ENCODE results near the gene MISP3.

Gene MISP3

GRCh38 chr19:14088634-14089411, 16.2 kb downstream of the MISP3 start:
- CTCF ChIA-PET = no interaction called here
- TF ChIP-seq L3MBTL2 (conservative IDR thresholded peaks at IDR 0.05) (no peak), TARDBP (IDR thresholded peaks at IDR 0.05) (no peak), SUZ12 (IDR thresholded peaks at IDR 0.05) (no peak), HDGF (IDR thresholded peaks at IDR 0.05; ENCODE audit: borderline replicate concordance) (no peak), LEF1 (IDR thresholded peaks at IDR 0.05; ENCODE audit: borderline replicate concordance) (no peak), FOXK2 (IDR thresholded peaks at IDR 0.05) (no peak), CTBP1 (IDR thresholded peaks at IDR 0.05; ENCODE audit: borderline replicate concordance) (no peak), BHLHE40 (IDR thresholded peaks at IDR 0.05; ENCODE audit: borderline replicate concordance) (no peak), ELF4 (IDR thresholded peaks at IDR 0.05) (no peak), FOXA1 (IDR thresholded peaks at IDR 0.05) (no peak), ARNT (IDR thresholded peaks at IDR 0.05) (no peak), SP1 (IDR thresholded peaks at IDR 0.05) (no peak), FOXM1 (IDR thresholded peaks at IDR 0.05; ENCODE audit: borderline replicate concordance) (no peak), ZNF384 (IDR thresholded peaks at IDR 0.05) (no peak), NFRKB (IDR thresholded peaks at IDR 0.05) (no peak)
- TF ChIP-seq, protein P1, sequence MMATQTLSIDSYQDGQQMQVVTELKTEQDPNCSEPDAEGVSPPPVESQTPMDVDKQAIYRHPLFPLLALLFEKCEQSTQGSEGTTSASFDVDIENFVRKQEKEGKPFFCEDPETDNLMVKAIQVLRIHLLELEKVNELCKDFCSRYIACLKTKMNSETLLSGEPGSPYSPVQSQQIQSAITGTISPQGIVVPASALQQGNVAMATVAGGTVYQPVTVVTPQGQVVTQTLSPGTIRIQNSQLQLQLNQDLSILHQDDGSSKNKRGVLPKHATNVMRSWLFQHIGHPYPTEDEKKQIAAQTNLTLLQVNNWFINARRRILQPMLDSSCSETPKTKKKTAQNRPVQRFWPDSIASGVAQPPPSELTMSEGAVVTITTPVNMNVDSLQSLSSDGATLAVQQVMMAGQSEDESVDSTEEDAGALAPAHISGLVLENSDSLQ (IDR thresholded peaks at IDR 0.05) = no peak
- DNase-seq (ENCODE audit: extremely low spot score) = no peak
- POLR2A ChIA-PET = interaction anchor here (1.5 kb wide), 1 partner anchor 48 kb away, joined by 7 read pairs; the partner anchor contains the start of gene ASF1B

DNA sequence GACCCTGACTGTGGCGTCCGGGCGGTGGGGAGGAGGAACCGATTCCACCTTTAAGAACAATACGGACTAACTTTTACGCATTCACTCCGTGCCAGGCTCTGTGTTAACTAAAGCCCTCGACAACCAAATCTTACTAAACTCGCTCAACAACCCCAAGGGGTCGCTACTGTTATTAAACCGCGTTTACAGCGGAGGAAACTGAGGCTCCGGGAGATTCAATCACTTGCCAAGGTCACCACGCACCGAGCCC, 16.8 kb downstream of the MISP3 start:
- DNase-seq (ENCODE audit: extremely low spot score) = no peak
- POLR2A ChIA-PET = interaction anchor here (1.5 kb wide), 1 partner anchor 47 kb away, joined by 7 read pairs; the partner anchor contains the start of gene ASF1B
- CTCF ChIA-PET = no interaction called here
- no peak for TF ChIP-seq FOXK2 (IDR thresholded peaks at IDR 0.05)
- no peak for TF ChIP-seq SUZ12 (IDR thresholded peaks at IDR 0.05)
- TF ChIP-seq ARNT (IDR thresholded peaks at IDR 0.05) = no peak
- TF ChIP-seq NFRKB (IDR thresholded peaks at IDR 0.05) = no peak
- no peak for TF ChIP-seq CTBP1 (IDR thresholded peaks at IDR 0.05; ENCODE audit: borderline replicate concordance)
- no peak for TF ChIP-seq SP1 (IDR thresholded peaks at IDR 0.05)
- TF ChIP-seq FOXA1 (IDR thresholded peaks at IDR 0.05) = no peak
- TF ChIP-seq BHLHE40 (IDR thresholded peaks at IDR 0.05; ENCODE audit: borderline replicate concordance) = no peak
- TF ChIP-seq LEF1 (IDR thresholded peaks at IDR 0.05; ENCODE audit: borderline replicate concordance) = no peak
- no peak for TF ChIP-seq L3MBTL2 (conservative IDR thresholded peaks at IDR 0.05)
- no peak for TF ChIP-seq ZNF384 (IDR thresholded peaks at IDR 0.05)
- no peak for TF ChIP-seq FOXM1 (IDR thresholded peaks at IDR 0.05; ENCODE audit: borderline replicate concordance)
- no peak for TF ChIP-seq ELF4 (IDR thresholded peaks at IDR 0.05)
- TF ChIP-seq TARDBP (IDR thresholded peaks at IDR 0.05) = no peak

- ChIA-PET CTCF (no interaction called here), POLR2A (interaction anchor here (0.7 to 1.5 kb wide), 2 partner anchors 45 to 47 kb away, joined by 3 to 7 read pairs; partner anchors contain the start of gene ASF1B)
- no peak for TF ChIP-seq LEF1 (IDR thresholded peaks at IDR 0.05; ENCODE audit: borderline replicate concordance)
- TF ChIP-seq NFRKB (IDR thresholded peaks at IDR 0.05) = no peak
- TF ChIP-seq L3MBTL2 (conservative IDR thresholded peaks at IDR 0.05) = no peak
- TF ChIP-seq ARNT (IDR thresholded peaks at IDR 0.05) = no peak
- TF ChIP-seq HDGF (IDR thresholded peaks at IDR 0.05; ENCODE audit: borderline replicate concordance) = no peak
- no peak for TF ChIP-seq FOXK2 (IDR thresholded peaks at IDR 0.05)
- TF ChIP-seq FOXA1 (IDR thresholded peaks at IDR 0.05) = no peak
- TF ChIP-seq ZNF384 (IDR thresholded peaks at IDR 0.05) = no peak
- TF ChIP-seq ELF4 (IDR thresholded peaks at IDR 0.05) = no peak
- TF ChIP-seq TARDBP (IDR thresholded peaks at IDR 0.05) = no peak
- no peak for TF ChIP-seq FOXM1 (IDR thresholded peaks at IDR 0.05; ENCODE audit: borderline replicate concordance)
- no peak for TF ChIP-seq SP1 (IDR thresholded peaks at IDR 0.05)
- no peak for TF ChIP-seq CTBP1 (IDR thresholded peaks at IDR 0.05; ENCODE audit: borderline replicate concordance)
- TF ChIP-seq BHLHE40 (IDR thresholded peaks at IDR 0.05; ENCODE audit: borderline replicate concordance) = no peak
- TF ChIP-seq, protein P1 (IDR thresholded peaks at IDR 0.05) = no peak
- TF ChIP-seq SUZ12 (IDR thresholded peaks at IDR 0.05) = no peak
- peak; percentile 50 for DNase-seq (ENCODE audit: extremely low spot score)
Measured at GRCh38 chr19:14089662-14090508, 17.3 kb downstream of the MISP3 start.

- ChIA-PET POLR2A (interaction anchor here (1.5 kb wide), 1 partner anchor 46 kb away, joined by 7 read pairs; the partner anchor contains the start of gene ASF1B), CTCF (no interaction called here)
- DNase-seq (ENCODE audit: extremely low spot score) = peak; percentile 77
- peak; percentile 67 for TF ChIP-seq ZNF384 (IDR thresholded peaks at IDR 0.05)
- no peak for TF ChIP-seq LEF1 (IDR thresholded peaks at IDR 0.05; ENCODE audit: borderline replicate concordance)
- no peak for TF ChIP-seq BHLHE40 (IDR thresholded peaks at IDR 0.05; ENCODE audit: borderline replicate concordance)
- 0 out of 2 replicates have a peak, but pooled peaks have one; percentile 10 for TF ChIP-seq CTBP1 (IDR thresholded peaks at IDR 0.05; ENCODE audit: borderline replicate concordance)
Measured at GRCh38 chr19:14090509-14091080, 18.0 kb downstream of the MISP3 start, which contains the start of gene SAMD1. TSS of gene SAMD1 (minus strand) at chr19:14090751.

DNA sequence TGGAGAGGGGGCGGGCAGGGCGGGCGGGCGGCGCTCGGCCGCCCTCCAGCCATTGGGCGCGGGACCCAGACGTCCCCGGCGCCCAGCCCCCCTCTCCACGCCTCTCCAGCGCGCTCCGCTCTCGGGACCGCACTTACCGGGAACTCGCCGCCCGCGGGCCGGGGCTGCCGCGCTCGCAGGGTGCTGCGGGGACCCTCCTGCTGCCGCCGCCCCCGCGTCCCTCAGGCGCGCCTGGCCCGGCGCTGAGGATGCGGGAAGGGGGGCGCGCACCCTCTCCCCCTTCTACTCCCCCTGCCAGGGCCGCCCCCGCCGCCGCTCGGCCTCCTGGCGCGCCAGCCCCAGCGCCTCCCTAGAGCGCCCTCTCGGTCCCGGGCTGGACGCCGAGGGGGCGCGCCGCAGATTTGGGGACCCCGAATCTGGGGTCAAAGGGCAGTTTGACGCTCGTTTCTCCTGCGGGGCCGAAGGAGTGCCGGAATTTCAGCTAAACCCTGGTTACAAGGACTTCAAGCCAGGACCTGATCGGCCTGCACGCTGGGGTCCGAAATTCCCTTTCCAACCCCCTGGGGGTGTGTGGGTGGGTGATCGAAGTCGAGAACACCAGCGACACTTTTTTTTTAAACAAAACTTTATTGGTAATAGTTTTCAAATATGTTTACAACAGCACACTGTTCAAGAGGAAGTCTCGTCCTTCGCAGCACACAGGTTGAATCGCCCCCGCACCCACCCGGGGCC, 18.7 kb downstream of the MISP3 start:
- POLR2A ChIA-PET = no interaction called here
- DNase-seq (ENCODE audit: extremely low spot score) = peak; percentile 77
- CTCF ChIA-PET = no interaction called here
- TF ChIP-seq SP1 (IDR thresholded peaks at IDR 0.05) (no peak), HDGF (IDR thresholded peaks at IDR 0.05; ENCODE audit: borderline replicate concordance) (no peak), L3MBTL2 (conservative IDR thresholded peaks at IDR 0.05) (no peak), TARDBP (IDR thresholded peaks at IDR 0.05) (no peak), BHLHE40 (IDR thresholded peaks at IDR 0.05; ENCODE audit: borderline replicate concordance) (no peak), LEF1 (IDR thresholded peaks at IDR 0.05; ENCODE audit: borderline replicate concordance) (no peak), SUZ12 (IDR thresholded peaks at IDR 0.05) (no peak), ELF4 (IDR thresholded peaks at IDR 0.05) (no peak), ARNT (IDR thresholded peaks at IDR 0.05) (no peak), FOXK2 (IDR thresholded peaks at IDR 0.05) (no peak), NFRKB (IDR thresholded peaks at IDR 0.05) (no peak), CTBP1 (IDR thresholded peaks at IDR 0.05; ENCODE audit: borderline replicate concordance) (0 out of 2 replicates have a peak, but pooled peaks have one; percentile 11), FOXM1 (IDR thresholded peaks at IDR 0.05; ENCODE audit: borderline replicate concordance) (no peak), ZNF384 (IDR thresholded peaks at IDR 0.05) (peak; percentile 99)
- TF ChIP-seq, protein P1 (IDR thresholded peaks at IDR 0.05) = no peak
